ENCODE results near the gene EHBP1L1. TPM values are rescaled to one million over a fixed set of nuclear protein-coding genes. Genes with fewer than 3 reads are reported as not detected.
"Not testable (repeated sequence)": the region's sequence is repeated elsewhere in the genome, so short reads cannot be mapped to it uniquely, and the experiment has no call there.

The EHBP1L1 gene
- total RNA-seq, 2 experiments from 2014 or later = 88.3 to 98.8 TPM

GRCh38 chr11:65562788-65563187, 13.1 kb upstream of the EHBP1L1 start:
- Mint-ChIP-seq H3K36me3 (ENCODE audit: low read depth) (peaks cover 3% of the 10 kb centered on the region), H3K9me3 (ENCODE audit: low read depth) (no peaks in the 10 kb centered on the region), H3K4me3 (no peak overlapping the region), H3K27ac (no peak overlapping the region), H3K27me3 (no peaks in the 10 kb centered on the region), H3K4me1 (peaks cover 48% of the 10 kb centered on the region)
- CTCF ChIA-PET = interaction anchor here (0.6 to 1.4 kb wide), 5 partner anchors 10 to 1753 kb away, joined by 3 to 4 read pairs (median 4); partner anchors contain the start of gene FAM89B
- POLR2A ChIA-PET = interaction anchor here (0.6 kb wide), 2 partner anchors 91 to 1140 kb away, joined by 5 to 7 read pairs; no protein-coding TSS in a partner anchor
- ATAC-seq = no peak
- intact Hi-C loops (cut with DNase I, micrococcal nuclease) = no loop called here
- DNase-seq = peak; percentile 49

- no peak overlapping the region for H3K4me3 Mint-ChIP-seq
- intact Hi-C loops (cut with DNase I, micrococcal nuclease) = no loop called here
- peaks cover 8% of the 10 kb centered on the region for H3K36me3 Mint-ChIP-seq (ENCODE audit: low read depth)
- peak overlapping the region; percentile 65 for H3K27ac Mint-ChIP-seq
- peaks cover 54% of the 10 kb centered on the region for H3K4me1 Mint-ChIP-seq
- H3K27me3 Mint-ChIP-seq = no peaks in the 10 kb centered on the region
- no peaks in the 10 kb centered on the region for H3K9me3 Mint-ChIP-seq (ENCODE audit: low read depth)
- ChIA-PET CTCF (interaction anchor here (0.6 to 1.4 kb wide), 5 partner anchors 9 to 144 kb away, joined by 3 to 4 read pairs (median 4); partner anchors contain the start of gene FAM89B), POLR2A (interaction anchor here (0.6 kb wide), 1 partner anchor 92 kb away, joined by 7 read pairs; no protein-coding TSS in a partner anchor)
- ATAC-seq (no peak), DNase-seq (no peak)
Measured at GRCh38 chr11:65563601-65564000, 12.3 kb upstream of the EHBP1L1 start.

GRCh38 chr11:65564879-65565559, 10.8 kb upstream of the EHBP1L1 start:
- H3K27me3 Mint-ChIP-seq; intact Hi-C loops (cut with DNase I, micrococcal nuclease); H3K9me3 Mint-ChIP-seq (ENCODE audit: low read depth); DNase-seq; ATAC-seq: not testable (repeated sequence)
- peak overlapping the region; percentile 49 for H3K4me3 Mint-ChIP-seq
- H3K4me1 Mint-ChIP-seq = peaks cover 50% of the 10 kb centered on the region
- H3K27ac Mint-ChIP-seq = peak overlapping the region; percentile 94
- POLR2A ChIA-PET = interaction anchor here (1.1 kb wide), 1 partner anchor 63 kb away, joined by 3 read pairs; no protein-coding TSS in a partner anchor
- CTCF ChIA-PET = interaction anchor here (0.6 to 2.9 kb wide), 8 partner anchors 10 to 90 kb away, joined by 3 to 13 read pairs (median 6); partner anchors contain the start of gene EHBP1L1
- peaks cover 15% of the 10 kb centered on the region for H3K36me3 Mint-ChIP-seq (ENCODE audit: low read depth)

GRCh38 chr11:65565624-65566453, 10.0 kb upstream of the EHBP1L1 start:
- Mint-ChIP-seq H3K27me3 (no peaks in the 10 kb centered on the region), H3K36me3 (ENCODE audit: low read depth) (peaks cover 18% of the 10 kb centered on the region), H3K27ac (peak overlapping the region; percentile 94), H3K4me3 (peak overlapping the region; percentile 49), H3K4me1 (peaks cover 42% of the 10 kb centered on the region), H3K9me3 (ENCODE audit: low read depth) (no peaks in the 10 kb centered on the region)
- ChIA-PET CTCF (interaction anchor here (0.6 to 2.9 kb wide), 14 partner anchors 8 to 319 kb away, joined by 3 to 13 read pairs (median 4); partner anchors contain the start of genes EHBP1L1 and SIPA1), POLR2A (interaction anchor here (0.6 to 0.8 kb wide), 9 partner anchors 10 to 358 kb away, joined by 3 to 5 read pairs (median 4); no protein-coding TSS in a partner anchor)
- ATAC-seq = peak; percentile 10
- intact Hi-C loops (cut with DNase I, micrococcal nuclease) = no loop called here
- peak; percentile 60 for DNase-seq

GRCh38 chr11:65569164-65569972, 6.5 kb upstream of the EHBP1L1 start:
- peaks cover 33% of the 10 kb centered on the region for H3K36me3 Mint-ChIP-seq (ENCODE audit: low read depth)
- intact Hi-C loops (cut with DNase I, micrococcal nuclease) = no loop called here
- ChIA-PET CTCF (interaction anchor here (1.0 to 4.6 kb wide), 5 partner anchors 28 to 239 kb away, joined by 3 to 42 read pairs (median 3); partner anchors contain the start of gene PCNX3), POLR2A (interaction anchor here (0.7 to 2.0 kb wide), 8 partner anchors 10 to 150 kb away, joined by 3 to 7 read pairs (median 5); partner anchors contain the start of gene MAP3K11)
- peaks cover 58% of the 10 kb centered on the region for H3K4me1 Mint-ChIP-seq
- peak overlapping the region; percentile 97 for H3K4me3 Mint-ChIP-seq
- peak overlapping the region; percentile 96 for H3K27ac Mint-ChIP-seq
- no peaks in the 10 kb centered on the region for H3K9me3 Mint-ChIP-seq (ENCODE audit: low read depth)
- DNase-seq (no peak), ATAC-seq (peak; percentile 21)
- H3K27me3 Mint-ChIP-seq = no peaks in the 10 kb centered on the region

GRCh38 chr11:65569973-65570918, 5.6 kb upstream of the EHBP1L1 start, which contains the start of gene ZNRD2:
ZNRD2 (plus strand) TSS chr11:65570477; CDS start chr11:65570492, 15 bp downstream.
- DNase-seq (peak; percentile 100), ATAC-seq (peak; percentile 75)
- Mint-ChIP-seq H3K4me1 (peaks cover 60% of the 10 kb centered on the region), H3K27ac (peak within 1 kb of the TSS; percentile 96), H3K9me3 (ENCODE audit: low read depth) (no peaks in the 10 kb centered on the region), H3K36me3 (ENCODE audit: low read depth) (peaks cover 35% of the 10 kb centered on the region), H3K4me3 (peak within 1 kb of the TSS; percentile 97), H3K27me3 (no peaks in the 10 kb centered on the region)
- POLR2A ChIA-PET = interaction anchor here (0.5 to 2.0 kb wide), 10 partner anchors 11 to 151 kb away, joined by 3 to 7 read pairs (median 5); partner anchors contain the start of gene MAP3K11
- intact Hi-C loops (cut with DNase I, micrococcal nuclease) = loop anchor here (1.0 to 5.0 kb wide), 19 partner anchors 15 to 793 kb away; partner anchors contain the start of genes PCNX3 (in 2 of the 2), SLC25A45 (in 2 of the 2), ATG2A (in 1 of the 2) and BANF1 (in 1 of the 2)
- CTCF ChIA-PET = interaction anchor here (0.5 to 4.6 kb wide), 12 partner anchors 11 to 425 kb away, joined by 3 to 42 read pairs (median 4); partner anchors contain the start of gene PCNX3

- Mint-ChIP-seq H3K9me3 (ENCODE audit: low read depth) (no peaks in the 10 kb centered on the region), H3K36me3 (ENCODE audit: low read depth) (peaks cover 36% of the 10 kb centered on the region), H3K27me3 (no peaks in the 10 kb centered on the region), H3K4me1 (peaks cover 52% of the 10 kb centered on the region), H3K27ac (peak overlapping the region; percentile 89), H3K4me3 (peak overlapping the region; percentile 97)
- intact Hi-C loops (cut with DNase I, micrococcal nuclease) = loop anchor here (2.0 to 5.0 kb wide), 7 partner anchors 17 to 794 kb away; partner anchors contain the start of genes ATG2A (in 1 of the 2), CFL1 (in 1 of the 2), EHD1 (in 1 of the 2) and RAB1B (in 1 of the 2)
- POLR2A ChIA-PET = interaction anchor here (0.6 to 1.9 kb wide), 6 partner anchors 22 to 1068 kb away, joined by 3 to 9 read pairs (median 4); partner anchors contain the start of gene MALAT1
- DNase-seq = no peak
- CTCF ChIA-PET = interaction anchor here (0.6 to 4.6 kb wide), 13 partner anchors 11 to 439 kb away, joined by 3 to 42 read pairs (median 4); partner anchors contain the start of gene PCNX3
- ATAC-seq = no peak
Measured at GRCh38 chr11:65571420-65571819, 4.4 kb upstream of the EHBP1L1 start.

GRCh38 chr11:65571940-65572339, 3.9 kb upstream of the EHBP1L1 start:
- Mint-ChIP-seq H3K4me1 (peaks cover 50% of the 10 kb centered on the region), H3K4me3 (peak overlapping the region; percentile 97), H3K9me3 (ENCODE audit: low read depth) (no peaks in the 10 kb centered on the region), H3K36me3 (ENCODE audit: low read depth) (peaks cover 37% of the 10 kb centered on the region), H3K27ac (peak overlapping the region; percentile 89), H3K27me3 (no peaks in the 10 kb centered on the region)
- ChIA-PET POLR2A (interaction anchor here (0.7 to 1.9 kb wide), 8 partner anchors 21 to 761 kb away, joined by 3 to 9 read pairs (median 3); partner anchors contain the start of gene MALAT1), CTCF (interaction anchor here (0.7 to 4.6 kb wide), 14 partner anchors 9 to 440 kb away, joined by 3 to 42 read pairs (median 4); partner anchors contain the start of gene PCNX3)
- DNase-seq (no peak), ATAC-seq (no peak)
- intact Hi-C loops (cut with DNase I, micrococcal nuclease) = loop anchor here (1.0 to 5.0 kb wide), 9 partner anchors 17 to 795 kb away; partner anchors contain the start of genes ATG2A (in 1 of the 2), CFL1 (in 1 of the 2), EHD1 (in 1 of the 2) and KAT5 (in 1 of the 2)

Measured in activated CD4-positive, alpha-beta T cell treated with anti-CD3 and anti-CD28 coated beads for 36 hours (primary cell).